HG02970 (cell line): ENCODE results near the gene RAB25.

Experiments
- ATAC-seq: cut with Tn5 transposase; IDR thresholded peaks from one replicate; pipeline ENCODE4 v1.9.1; 2021; ENCODE audit warnings: mild to moderate bottlenecking, moderate library complexity, moderate number of reproducible peaks; ENCODE audit not compliant: unreplicated experiment, low FRiP score

The RAB25 gene

DNA sequence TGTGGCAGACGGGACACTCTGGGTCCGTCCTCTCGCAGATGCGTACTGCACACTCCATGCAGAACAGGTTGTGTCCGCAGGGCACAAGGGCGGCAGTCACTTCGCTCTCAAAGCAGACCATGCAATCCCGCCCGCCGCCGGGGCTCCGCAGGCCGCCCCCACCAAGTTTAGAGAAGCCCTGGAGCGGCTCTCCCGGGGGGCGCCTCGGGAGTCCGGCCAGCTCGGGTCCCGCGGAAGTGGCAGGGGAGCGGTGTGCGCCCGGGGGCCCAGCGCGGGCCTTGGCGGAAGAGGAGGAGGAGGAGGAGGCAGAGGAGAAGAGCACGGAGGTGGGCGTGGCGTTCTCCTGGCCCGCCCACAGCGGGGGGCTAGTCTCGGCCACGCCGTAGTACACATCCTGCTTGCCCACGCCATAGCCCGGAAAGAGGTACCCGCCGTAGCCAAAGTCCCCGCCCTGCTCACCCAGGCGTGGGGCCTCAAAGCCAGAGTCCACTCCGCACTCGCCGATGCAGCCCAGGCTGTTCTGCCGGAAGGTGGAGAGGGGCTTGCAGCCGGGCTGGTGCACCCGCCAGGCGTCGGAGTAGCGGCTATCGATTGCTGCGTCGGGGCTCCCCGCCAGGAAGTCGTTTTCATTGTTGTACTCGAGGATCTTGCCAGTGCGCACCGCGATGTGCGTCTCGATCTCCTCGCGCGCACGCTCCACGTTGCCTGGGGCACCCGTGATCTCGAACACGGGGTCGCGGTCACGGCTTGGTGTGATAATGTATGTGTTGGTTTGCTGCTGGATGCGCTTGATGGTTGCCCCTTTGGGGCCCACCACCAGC lies 15.9 kb downstream of the RAB25 start:
- ATAC-seq: no peak

DNA sequence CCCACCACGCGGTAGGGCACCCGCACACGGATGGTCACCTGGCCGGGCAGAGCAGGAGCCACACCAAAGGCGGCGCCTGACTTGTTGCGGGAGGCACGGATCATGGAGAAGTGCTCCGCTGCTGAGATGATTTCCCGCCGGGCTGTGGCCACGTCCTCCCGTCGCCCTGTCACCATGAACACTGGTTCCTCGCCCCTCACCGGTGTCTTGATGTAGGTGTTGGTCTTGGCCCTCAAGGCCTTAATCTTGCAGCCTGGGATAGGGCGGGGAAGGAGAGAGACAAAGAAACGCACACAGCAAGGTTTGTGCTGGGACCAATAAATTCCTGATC lies 16.4 kb downstream of the RAB25 start:
- no peak for ATAC-seq

DNA sequence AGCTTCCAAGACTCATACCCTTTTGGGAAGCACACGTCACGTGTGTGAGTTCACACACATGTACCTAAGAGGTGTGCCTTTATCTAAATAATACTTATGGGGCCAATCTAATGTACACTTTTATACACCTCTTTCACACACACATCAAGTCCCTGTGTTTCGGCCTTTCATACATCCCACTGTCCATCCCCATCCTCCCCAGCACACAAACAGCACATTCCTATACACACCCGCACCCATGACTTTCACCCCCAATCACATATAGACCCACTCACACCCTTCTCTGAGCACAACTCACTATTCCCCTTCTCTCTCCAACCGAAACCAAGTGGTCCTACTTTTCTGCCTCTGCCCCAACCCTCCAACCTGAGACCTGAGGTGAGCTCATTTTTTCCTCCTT lies 17.8 kb downstream of the RAB25 start:
- no peak for ATAC-seq

- no peak for ATAC-seq
Observed at GRCh38 chr1:156079762-156080161, 18.8 kb downstream of the RAB25 start.

DNA sequence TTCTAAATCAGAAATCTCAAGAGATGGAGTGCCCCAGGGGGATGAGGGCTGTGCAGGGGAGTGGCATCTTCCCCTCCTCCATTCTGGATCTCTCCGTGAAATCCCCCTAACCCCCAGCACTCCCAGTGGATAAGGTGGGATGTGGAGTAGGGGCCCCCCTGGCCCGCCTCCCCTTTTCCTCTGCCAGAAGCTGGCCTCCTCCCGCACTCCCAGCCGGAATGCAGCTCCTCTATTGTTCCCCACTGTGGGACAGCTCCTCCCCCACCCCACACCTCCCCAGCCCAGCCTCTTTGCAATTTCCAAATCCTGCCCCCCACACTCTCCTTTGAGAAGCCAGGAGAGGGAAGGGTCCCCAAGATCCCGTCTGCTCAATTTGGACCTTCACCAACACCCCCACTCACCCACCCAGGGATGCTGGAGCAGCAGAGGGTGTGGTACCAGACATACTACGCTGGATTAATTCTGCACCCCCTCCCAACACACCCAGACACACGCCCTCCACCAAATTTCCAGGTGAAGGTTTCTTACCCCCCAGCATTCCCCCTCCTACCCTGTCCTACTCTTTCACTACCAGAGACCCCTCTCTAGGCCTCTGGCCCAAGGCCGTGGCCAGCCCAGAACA lies 19.4 kb downstream of the RAB25 start:
- ATAC-seq: no peak

GRCh38 chr1:156080863-156081179 lies 19.9 kb downstream of the RAB25 start:
- no peak for ATAC-seq

DNA sequence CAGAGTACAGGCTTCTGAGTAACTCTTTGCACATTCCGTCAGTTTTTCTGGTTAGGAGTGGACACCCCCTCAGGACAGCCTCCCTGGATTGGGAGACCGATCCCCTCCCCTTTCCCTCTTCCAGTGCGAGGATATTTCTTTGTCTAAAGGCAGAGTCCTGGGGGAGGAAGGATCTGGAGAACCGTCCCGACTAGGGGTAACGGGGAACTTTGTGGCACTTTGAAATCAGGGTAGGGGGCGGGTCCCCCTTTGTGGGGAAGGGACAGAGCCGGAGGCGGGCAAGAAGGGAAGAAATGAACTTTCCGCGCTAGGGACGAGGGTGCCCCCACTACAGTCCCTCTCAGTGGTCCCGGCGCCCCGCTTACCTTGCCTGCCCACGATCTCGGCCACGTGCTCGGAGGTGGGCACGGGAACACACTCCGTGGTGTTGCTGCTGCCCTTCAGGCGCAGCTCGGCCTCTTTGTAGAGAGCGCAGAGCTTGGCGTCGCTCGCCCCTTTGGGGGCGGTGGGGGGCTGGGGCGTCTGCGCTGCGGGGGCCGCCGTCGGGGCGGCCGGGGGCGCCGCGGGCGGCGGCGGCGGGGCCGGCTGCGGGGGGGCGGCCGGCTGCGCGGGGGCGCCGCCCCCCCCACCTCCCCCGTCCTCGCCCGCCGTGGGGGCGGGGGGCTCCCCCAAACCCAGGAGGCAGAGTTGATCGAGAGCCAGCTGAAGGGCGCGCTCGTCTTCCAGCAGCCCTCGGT lies 20.4 kb downstream of the RAB25 start:
- no peak for ATAC-seq

GRCh38 chr1:156081917-156082308 lies 21.0 kb downstream of the RAB25 start:
- ATAC-seq: no peak

DNA sequence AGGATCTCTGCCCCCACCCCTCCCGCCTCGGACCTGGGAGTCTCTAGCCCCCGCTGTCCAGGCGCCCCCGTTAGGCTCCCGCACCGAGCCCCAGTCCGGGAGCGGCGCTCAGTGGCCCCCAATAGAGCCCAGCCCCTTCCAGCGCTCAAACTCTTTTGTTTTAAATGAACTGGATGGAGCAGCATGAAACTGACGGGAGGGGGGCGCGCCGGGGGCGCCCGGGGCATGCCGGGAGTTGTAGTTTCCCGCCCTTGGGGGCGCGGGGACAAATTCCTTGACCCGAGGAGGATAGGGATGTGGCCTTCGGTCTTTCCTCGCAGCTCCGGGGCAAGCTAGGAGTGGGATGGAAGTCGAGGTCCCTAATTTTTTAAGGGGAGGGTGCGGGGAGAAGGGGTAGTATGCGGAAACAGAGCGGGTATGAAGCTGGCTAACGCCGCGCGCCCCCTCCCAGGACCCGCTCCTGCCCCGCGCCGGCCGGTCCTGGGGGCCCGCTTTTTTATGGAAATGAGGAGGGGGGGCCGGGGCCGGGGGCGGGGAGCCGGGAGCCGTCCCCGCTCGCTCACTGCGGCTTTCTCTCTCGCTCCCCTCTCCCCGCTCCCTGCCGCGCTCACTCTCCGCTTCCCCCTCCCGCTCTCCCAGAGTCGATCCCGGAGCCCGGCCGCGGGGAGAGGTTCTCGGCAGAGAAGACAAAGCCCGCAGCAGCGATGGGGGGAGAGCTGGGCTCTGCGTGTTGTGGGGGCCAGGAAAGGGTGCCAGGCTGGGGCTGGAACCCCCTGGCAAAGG lies 21.5 kb downstream of the RAB25 start, which contains the start of gene MEX3A:
TSS of gene MEX3A (minus strand) at position 157 of the 783 bp plus-strand sequence. CDS start 467 bp downstream, outside the sequence.
- no peak for ATAC-seq

GRCh38 chr1:156083800-156084790 lies 23.1 kb downstream of the RAB25 start:
- ATAC-seq: no peak

- no peak for ATAC-seq
Observed at GRCh38 chr1:156086256-156086662, 25.3 kb downstream of the RAB25 start.

- no peak for ATAC-seq
Observed at GRCh38 chr1:156089704-156090103, 28.7 kb downstream of the RAB25 start.

- ATAC-seq: no peak
Observed at GRCh38 chr1:156090138-156090839, 29.3 kb downstream of the RAB25 start.

DNA sequence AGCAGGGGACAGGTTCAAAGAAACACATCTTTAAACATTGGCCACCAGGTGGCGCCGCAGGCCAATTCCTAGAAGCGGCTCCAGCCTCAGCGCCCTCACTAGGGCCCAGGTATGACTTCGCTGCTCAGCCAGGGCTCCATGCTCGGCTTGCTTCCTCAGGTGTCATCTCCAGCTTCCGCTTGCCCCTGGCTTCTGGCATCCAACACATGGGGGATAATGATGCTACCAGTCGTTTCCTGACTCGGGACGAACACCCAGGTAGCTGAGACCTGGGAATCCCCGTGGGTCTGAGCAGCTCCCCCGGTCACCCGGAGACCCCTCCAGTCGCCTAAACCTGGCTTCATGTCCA lies 29.9 kb downstream of the RAB25 start:
- no peak for ATAC-seq

GRCh38 chr1:156091610-156092009 lies 30.6 kb downstream of the RAB25 start:
- ATAC-seq: no peak

DNA sequence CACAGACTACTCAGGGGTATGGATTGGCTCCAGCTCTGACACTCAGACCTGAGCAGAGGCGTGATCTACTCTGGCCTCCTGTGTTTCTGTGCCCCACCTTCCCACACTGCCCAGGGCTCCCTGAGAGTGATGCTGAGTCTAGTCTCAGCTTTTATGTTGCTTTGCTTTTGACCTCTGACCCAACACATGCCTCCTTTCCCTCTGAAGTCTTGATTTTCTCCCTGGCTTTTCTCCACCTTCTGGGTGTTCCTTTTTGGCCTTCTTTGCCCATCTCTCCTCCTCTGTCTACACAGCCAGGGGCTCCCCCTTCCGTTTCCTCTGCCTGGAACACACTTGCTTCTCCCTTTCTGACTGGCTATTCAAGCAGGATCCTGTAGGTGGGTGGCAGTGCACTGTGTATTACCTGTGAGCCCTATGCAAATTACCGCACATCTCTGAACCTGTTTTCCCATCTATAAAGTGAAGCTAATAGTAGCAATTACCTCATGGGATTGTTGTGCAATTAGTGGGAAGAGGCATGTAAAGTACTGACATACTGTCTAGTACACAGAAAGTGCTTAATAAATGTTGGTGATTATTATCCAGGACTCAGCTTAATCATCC lies 35.0 kb downstream of the RAB25 start:
- no peak for ATAC-seq

GRCh38 chr1:156096640-156097391 lies 35.9 kb downstream of the RAB25 start:
- ATAC-seq: peak; percentile 63
